AG09309 (cell line): ENCODE measurements around the gene RNF115.
"Not testable (repeated sequence)": the region's sequence is repeated elsewhere in the genome, so short reads cannot be mapped to it uniquely, and the experiment has no call there.

ENCODE experiments used
- DNase-seq: peaks from one replicate; pipeline ENCODE4 v3.0.0-alpha.2; 2010; ENCODE audit warnings: low read depth
- H3K4me3 ChIP-seq: 2 replicates; pipeline ENCODE4 v1.5.1; 2011; ENCODE audit warnings: mild to moderate bottlenecking, low read depth, low read length, moderate library complexity; ENCODE audit not compliant: control insufficient read depth
- CTCF ChIP-seq: IDR thresholded peaks from 2 replicates; pipeline ENCODE4 v1.5.1; 2011; ENCODE audit warnings: mild to moderate bottlenecking, low read depth, low read length, inconsistent platforms; ENCODE audit not compliant: insufficient read depth, control insufficient read depth; ENCODE audit errors: missing control alignments

RNF115 gene

GRCh38 chr1:145805057-145805456 is 18.8 kb downstream of the RNF115 start:
- DNase-seq = no peak
- TF ChIP-seq CTCF = no peak
- no peak overlapping the region for H3K4me3 ChIP-seq

GRCh38 chr1:145804235-145805045 is 19.5 kb downstream of the RNF115 start:
- no peak overlapping the region for H3K4me3 ChIP-seq
- no peak for TF ChIP-seq CTCF
- no peak for DNase-seq

- H3K4me3 ChIP-seq = no peak overlapping the region
- no peak for TF ChIP-seq CTCF
- no peak for DNase-seq
These were observed 24.1 kb downstream of the RNF115 start for GRCh38 chr1:145799806-145800205.

GRCh38 chr1:145796753-145797152 is 27.1 kb downstream of the RNF115 start:
- DNase-seq = no peak
- H3K4me3 ChIP-seq = no peak overlapping the region
- TF ChIP-seq CTCF = no peak

- no peak for TF ChIP-seq CTCF
- no peak overlapping the region for H3K4me3 ChIP-seq
- no peak for DNase-seq
These were observed 28.5 kb downstream of the RNF115 start for GRCh38 chr1:145795257-145795881.

- DNase-seq = no peak
- TF ChIP-seq CTCF = no peak
- H3K4me3 ChIP-seq = no peak overlapping the region
These were observed 31.4 kb downstream of the RNF115 start for GRCh38 chr1:145792484-145792883.

- DNase-seq, H3K4me3 ChIP-seq: not testable (repeated sequence)
These were observed 32.0 kb downstream of the RNF115 start for GRCh38 chr1:145791860-145792259.
